IMR-90 (cell line): ENCODE results near the gene KRTAP5-10. TPM values are rescaled to one million over a fixed set of nuclear protein-coding genes. Genes with fewer than 3 reads are reported as not detected.
"Not testable (repeated sequence)": the region's sequence is repeated elsewhere in the genome, so short reads cannot be mapped to it uniquely, and the experiment has no call there.

Experiments
- ATAC-seq: fragments of 200-7000 bp; cut with Tn5 transposase; 2 replicates; pipeline ENCODE4 v1.9.1; 2020; ENCODE audit warnings: low read depth, mild to moderate bottlenecking, moderate library complexity
- BruUV-seq: library from RNA; stranded (reverse); fragments of 400-500 nt; replicated peaks from 2 replicates; lab custom pipeline; 2021; lab: Mats Ljungman, UMichigan
- CTCF ChIA-PET: fragments of 300-600 bp; formaldehyde crosslinking; extraction: SDS; loops from one replicate; lab custom pipeline; 2021; ENCODE audit warnings: antibody characterized with exemption; lab: Yijun Ruan, JAX
- POLR2A ChIA-PET: fragments of 300-600 bp; sonication (Branson Sonifier 250); formaldehyde crosslinking; loops from one replicate; lab custom pipeline; 2022; ENCODE audit warnings: antibody characterized with exemption; ENCODE audit not compliant: unreplicated experiment; lab: Charles Lee
- DNase-seq: peaks from one replicate; pipeline ENCODE4 v3.0.0; 2013
- H2AFZ ChIP-seq: replicated peaks from 2 replicates; pipeline ENCODE3; 2013; ENCODE audit warnings: low read length, mild to moderate bottlenecking; ENCODE audit not compliant: poor library complexity
- H2AK5ac ChIP-seq: 2 replicates; pipeline ENCODE4 v1.6.1; 2013; ENCODE audit warnings: low read depth, low read length, inconsistent platforms
- H2AK9ac ChIP-seq: replicated peaks from 2 replicates; pipeline ENCODE3; 2013; ENCODE audit warnings: mild to moderate bottlenecking, low read depth, low read length, moderate library complexity; ENCODE audit not compliant: poor library complexity
- H2BK120ac ChIP-seq: 2 replicates; pipeline ENCODE4 v1.6.1; 2013; ENCODE audit warnings: low read depth, low read length, inconsistent platforms
- H2BK15ac ChIP-seq: 3 replicates; pipeline ENCODE4 v1.6.1; 2013; ENCODE audit warnings: low read depth, low read length, inconsistent platforms
- H2BK20ac ChIP-seq: 2 replicates; pipeline ENCODE4 v1.6.1; 2013; ENCODE audit warnings: low read depth, mild to moderate bottlenecking, inconsistent platforms, low read length, moderate library complexity
- H2BK5ac ChIP-seq: 2 replicates; pipeline ENCODE4 v1.6.1; 2013; ENCODE audit warnings: mild to moderate bottlenecking, low read depth, low read length, inconsistent platforms; ENCODE audit not compliant: poor library complexity, severe bottlenecking
- H3K14ac ChIP-seq: replicated peaks from 2 replicates; pipeline ENCODE4 v1.6.1; 2013; ENCODE audit warnings: low read depth, low read length, inconsistent platforms
- H3K18ac ChIP-seq: 2 replicates; pipeline ENCODE4 v1.6.1; 2013; ENCODE audit warnings: low read depth, low read length, control low read depth
- H3K23ac ChIP-seq: 2 replicates; pipeline ENCODE4 v1.6.1; 2013; ENCODE audit warnings: low read depth, low read length, inconsistent platforms
- H3K27ac ChIP-seq: 2 replicates; pipeline ENCODE4 v1.5.1; 2013; ENCODE audit warnings: mild to moderate bottlenecking, control low read depth, low read length; ENCODE audit not compliant: insufficient read depth
- H3K27me3 ChIP-seq: 2 replicates; pipeline ENCODE4 v1.6.1; 2013; ENCODE audit warnings: low read length; ENCODE audit not compliant: control insufficient read depth, insufficient read depth
- H3K36me3 ChIP-seq: 2 replicates; pipeline ENCODE4 v1.6.1; 2013; ENCODE audit warnings: low read length, mixed read lengths; ENCODE audit not compliant: control insufficient read depth, insufficient read depth
- H3K4ac ChIP-seq: 2 replicates; pipeline ENCODE4 v1.6.1; 2013; ENCODE audit warnings: low read depth, low read length, inconsistent platforms
- H3K4me1 ChIP-seq: 2 replicates; pipeline ENCODE4 v1.6.1; 2013; ENCODE audit warnings: low read length, mixed read lengths; ENCODE audit not compliant: control insufficient read depth, insufficient read depth
- H3K4me2 ChIP-seq: 2 replicates; pipeline ENCODE4 v1.6.1; 2013; ENCODE audit warnings: low read depth, mild to moderate bottlenecking, control low read depth, low read length, moderate library complexity
- H3K4me3 ChIP-seq: 2 replicates; pipeline ENCODE4 v1.5.1; 2013; ENCODE audit warnings: low read depth, mild to moderate bottlenecking, control low read depth, low read length, moderate library complexity; ENCODE audit not compliant: insufficient read depth
- H3K56ac ChIP-seq: 2 replicates; pipeline ENCODE4 v1.6.1; 2013; ENCODE audit warnings: low read length, inconsistent platforms; ENCODE audit not compliant: insufficient read depth; ENCODE audit errors: extremely low read depth
- H3K79me1 ChIP-seq, 2 experiments: 2 replicates each; pipeline ENCODE4 v1.6.1; 2013; ENCODE audit warnings: low read length in 2 of 2, inconsistent platforms in 1 of 2, low read depth in 1 of 2
- H3K9ac ChIP-seq: 2 replicates; pipeline ENCODE4 v1.6.1; 2013; ENCODE audit warnings: low read depth, low read length, control low read depth
- H3K9me1 ChIP-seq: 2 replicates; pipeline ENCODE4 v1.6.1; 2013; ENCODE audit warnings: low read length, inconsistent platforms; ENCODE audit not compliant: insufficient read depth
- H3K9me3 ChIP-seq: 2 replicates; pipeline ENCODE4 v1.6.1; 2013; ENCODE audit warnings: low read length; ENCODE audit not compliant: control insufficient read depth, insufficient read depth
- H4K20me1 ChIP-seq: 2 replicates; pipeline ENCODE4 v1.6.1; 2013; ENCODE audit warnings: low read length, inconsistent platforms; ENCODE audit not compliant: insufficient read depth
- H4K5ac ChIP-seq: 2 replicates; pipeline ENCODE4 v1.6.1; 2013; ENCODE audit warnings: mild to moderate bottlenecking, low read depth, low read length, control low read depth
- H4K8ac ChIP-seq, 2 experiments: 2 replicates each; pipeline ENCODE4 v1.6.1; 2013; ENCODE audit warnings: low read depth in 2 of 2, low read length in 2 of 2, control low read depth in 1 of 2, inconsistent platforms in 1 of 2
- H4K91ac ChIP-seq: 2 replicates; pipeline ENCODE4 v1.6.1; 2013; ENCODE audit warnings: low read depth, low read length, inconsistent platforms; ENCODE audit not compliant: insufficient read depth
- WGBS, 2 experiments: methylation state at CpG; one replicate each; pipeline versions ENCODE4 v1.1.5 to v1.1.7; 2013; ENCODE audit warnings: missing lambda C conversion rate in 2 of 2; ENCODE audit not compliant: insufficient read length in 1 of 2; ENCODE audit errors: extremely low coverage in 2 of 2; 5-methylcytosine and 5-hydroxymethylcytosine counted together
- dilution Hi-C: fragments of 300-500 bp; cut with HindIII; formaldehyde crosslinking; loops from one replicate; pipeline ENCODE4 v1.14.3; 2018; ENCODE audit warnings: low sequenced_read_pairs; ENCODE audit not compliant: unreplicated experiment
- in situ Hi-C: fragments of 300-500 bp; cut with MboI; formaldehyde crosslinking; loops from 3 replicates; pipeline ENCODE4 v1.14.3; 2019; ENCODE audit warnings: low sequenced_read_pairs, inconsistent platforms, mixed read lengths
- intact Hi-C: fragments of 100-400 bp; cut with micrococcal nuclease; formaldehyde crosslinking; loops from 2 replicates; pipeline ENCODE4 v1.10.0; 2022
- polyA plus RNA-seq, 3 experiments: library from polyadenylated mRNA; depleted of rRNA; stranded (reverse); fragments of >200 nt; gene quantifications; 2 replicates each; pipeline ENCODE4 v1.2.3, GENCODE V29; 2012; ENCODE audit warnings: low replicate concordance in 1 of 3
- total RNA-seq: library from RNA; depleted of rRNA; stranded (reverse); fragments of >200 nt; gene quantifications from 2 replicates; pipeline ENCODE4 v1.2.3, GENCODE V29; 2012

The KRTAP5-10 gene
- total and polyA plus RNA-seq, 2 of the 4 experiments (the other 2 are of a cell fraction), result not detected

DNA sequence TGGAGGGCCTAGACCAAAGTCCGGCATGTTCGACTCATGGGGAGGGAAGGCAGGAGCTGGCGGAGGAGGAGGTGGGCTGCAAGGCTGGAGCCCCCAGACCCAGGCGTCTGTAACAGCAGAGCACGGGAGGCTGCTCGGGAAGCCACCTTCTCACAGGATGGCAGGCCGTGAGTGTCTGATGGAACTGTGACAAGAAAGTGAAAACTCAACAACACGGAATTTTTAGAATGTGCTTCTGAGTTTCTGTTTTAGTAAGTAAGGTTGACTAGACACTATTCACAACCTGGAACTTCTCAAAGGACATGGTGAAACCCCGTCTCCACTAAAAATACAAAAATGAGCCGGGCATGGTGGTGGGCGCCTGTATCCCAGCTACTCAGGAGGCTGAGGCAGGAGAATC lies 25.4 kb upstream of the KRTAP5-10 start:
- H4K8ac ChIP-seq, H3K9me3 ChIP-seq, H3K4me3 ChIP-seq, H4K91ac ChIP-seq, H2AFZ ChIP-seq, H2BK120ac ChIP-seq, H3K36me3 ChIP-seq, H3K9me1 ChIP-seq, H3K18ac ChIP-seq, H2BK5ac ChIP-seq, in situ Hi-C loops, BruUV-seq, CTCF ChIA-PET, H3K4ac ChIP-seq, DNase-seq, H3K79me1 ChIP-seq, H3K4me2 ChIP-seq, POLR2A ChIA-PET, H4K5ac ChIP-seq, intact Hi-C loops, H3K4me1 ChIP-seq, H3K9ac ChIP-seq, dilution Hi-C loops, ATAC-seq, H2AK5ac ChIP-seq, H3K27ac ChIP-seq, H3K56ac ChIP-seq, H2BK15ac ChIP-seq, H3K14ac ChIP-seq, H3K23ac ChIP-seq, H4K20me1 ChIP-seq, H2AK9ac ChIP-seq, H2BK20ac ChIP-seq: not testable (repeated sequence)
- 91% methylated on average over 7 of the region's 11 CpGs; no CpG with 5 or more reads in 1 of the 2 experiments for WGBS, 2 experiments
- H3K27me3 ChIP-seq, result peaks cover 14% of the 10 kb centered on the region

DNA sequence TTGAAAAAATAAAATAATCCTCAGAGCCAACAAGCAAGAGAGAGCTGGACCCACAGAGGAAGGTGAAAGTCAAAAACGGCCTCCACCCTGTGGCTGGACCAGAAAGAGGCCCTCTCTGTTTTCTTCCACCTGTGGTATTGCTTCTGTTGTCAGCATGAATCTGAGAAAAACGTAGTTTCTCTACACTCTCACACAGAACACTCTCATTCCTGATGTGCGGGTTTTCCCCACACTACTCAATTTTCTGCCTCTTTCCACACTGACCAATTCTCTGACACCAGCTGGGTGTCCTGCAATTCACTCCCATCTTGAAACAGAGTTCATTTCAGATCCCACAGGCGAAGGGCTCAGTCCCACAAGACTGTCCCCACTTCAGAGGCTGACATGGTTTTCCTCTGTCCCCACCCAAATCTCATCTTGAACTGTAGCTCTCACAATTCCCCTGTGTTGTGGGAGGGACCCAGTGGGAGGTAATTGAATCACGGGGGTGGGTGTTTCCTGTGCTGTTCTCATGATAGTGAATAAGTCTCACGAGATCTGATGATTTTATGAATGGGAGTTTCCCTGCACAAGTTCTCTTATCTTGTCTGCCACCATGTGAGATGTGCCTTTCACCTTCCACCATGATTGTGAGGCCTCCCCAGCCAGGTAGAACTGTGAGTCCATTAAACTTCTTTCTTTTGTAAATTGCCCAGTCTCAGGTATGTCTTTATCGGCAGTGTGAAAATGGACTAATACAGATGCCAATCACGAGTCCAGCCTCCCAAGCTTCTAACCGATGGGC lies 24.6 kb upstream of the KRTAP5-10 start:
- H3K4me3 ChIP-seq, intact Hi-C loops, H3K23ac ChIP-seq, H3K4me1 ChIP-seq, BruUV-seq, H4K5ac ChIP-seq, H2AK9ac ChIP-seq, ATAC-seq, DNase-seq, H2AFZ ChIP-seq, H3K18ac ChIP-seq, H3K9me3 ChIP-seq, H3K56ac ChIP-seq, H2BK20ac ChIP-seq, H3K4me2 ChIP-seq, H2BK5ac ChIP-seq, H4K20me1 ChIP-seq, H3K4ac ChIP-seq, H3K9ac ChIP-seq, H3K9me1 ChIP-seq, H3K79me1 ChIP-seq, H3K27ac ChIP-seq, H3K14ac ChIP-seq, dilution Hi-C loops, H2BK120ac ChIP-seq, H4K8ac ChIP-seq, H2AK5ac ChIP-seq, in situ Hi-C loops, POLR2A ChIA-PET, H4K91ac ChIP-seq, H2BK15ac ChIP-seq, H3K36me3 ChIP-seq: not testable (repeated sequence)
- 57% methylated on average over 5 of the region's 9 CpGs; no CpG with 5 or more reads in 1 of the 2 experiments for WGBS, 2 experiments
- CTCF ChIA-PET, result interaction anchor here (1.0 kb wide), 1 partner anchor 39 kb away, joined by 3 read pairs; no protein-coding TSS in a partner anchor
- peaks cover 16% of the 10 kb centered on the region for H3K27me3 ChIP-seq
